OCI-LY7 (cell line): ENCODE measurements around the gene ASH1L. TPM values are rescaled to one million over a fixed set of nuclear protein-coding genes. Genes with fewer than 3 reads are reported as not detected.

ENCODE experiments used
- BruUV-seq: library from RNA; stranded (reverse); fragments of 400-500 nt; replicated peaks from 2 replicates; lab custom pipeline; 2021; lab: Mats Ljungman, UMichigan
- CTCF ChIA-PET: fragments of 300-600 bp; sonication (Branson Sonifier 250); formaldehyde crosslinking; loops from one replicate; lab custom pipeline; 2022; ENCODE audit warnings: antibody characterized with exemption; ENCODE audit not compliant: unreplicated experiment; lab: Charles Lee
- POLR2A ChIA-PET: fragments of 300-600 bp; sonication (Branson Sonifier 250); formaldehyde crosslinking; loops from one replicate; lab custom pipeline; 2022; ENCODE audit warnings: antibody characterized with exemption; lab: Charles Lee
- DNase-seq: peaks from one replicate; pipeline ENCODE4 v3.0.0-alpha.2; 2015; ENCODE audit warnings: low spot score
- H2AFZ ChIP-seq: fragments of 200-600 bp; sonication (generic), shearing (Covaris generic); 2 replicates; pipeline ENCODE4 v1.6.1; 2014; ENCODE audit warnings: mild to moderate bottlenecking, antibody characterized with exemption, low read length, moderate library complexity
- H3K27ac ChIP-seq: fragments of 200-600 bp; sonication (generic); 2 replicates; pipeline ENCODE4 v1.5.1; 2014; ENCODE audit warnings: mixed run types, low read depth, mild to moderate bottlenecking, moderate library complexity, low read length, inconsistent platforms; ENCODE audit not compliant: poor library complexity, severe bottlenecking
- H3K36me3 ChIP-seq: fragments of 200-600 bp; sonication (generic); 2 replicates; pipeline ENCODE4 v1.6.1; 2014; ENCODE audit warnings: mild to moderate bottlenecking, antibody characterized with exemption, low read length, moderate library complexity, mixed read lengths; ENCODE audit not compliant: insufficient read depth
- H3K4me1 ChIP-seq: fragments of 200-600 bp; sonication (generic); 2 replicates; pipeline ENCODE4 v1.5.1; 2014; ENCODE audit warnings: mild to moderate bottlenecking, low read length; ENCODE audit not compliant: insufficient read depth, poor library complexity, severe bottlenecking
- H3K4me2 ChIP-seq: fragments of 200-600 bp; sonication (generic); 2 replicates; pipeline ENCODE4 v1.6.1; 2014; ENCODE audit warnings: mild to moderate bottlenecking, low read length
- H3K4me3 ChIP-seq: fragments of 200-600 bp; sonication (generic); 2 replicates; pipeline ENCODE4 v1.5.1; 2014; ENCODE audit warnings: mild to moderate bottlenecking, low read depth, low read length; ENCODE audit not compliant: poor library complexity, severe bottlenecking
- H3K79me2 ChIP-seq: fragments of 200-600 bp; sonication (generic); 2 replicates; pipeline ENCODE4 v1.6.1; 2016; ENCODE audit warnings: low read depth, mild to moderate bottlenecking, low read length, moderate library complexity, mixed read lengths; ENCODE audit not compliant: insufficient read depth
- H3K9me2 ChIP-seq: fragments of 200-600 bp; sonication (generic); 2 replicates; pipeline ENCODE4 v1.6.1; 2016; ENCODE audit warnings: mild to moderate bottlenecking, low read length, mixed read lengths; ENCODE audit not compliant: insufficient read depth
- H3K9me3 ChIP-seq: fragments of 200-600 bp; sonication (generic); 2 replicates; pipeline ENCODE4 v1.6.1; 2014; ENCODE audit warnings: mild to moderate bottlenecking, mixed run types, low read length, mixed read lengths
- H4K20me1 ChIP-seq: fragments of 200-600 bp; sonication (generic); 2 replicates; pipeline ENCODE4 v1.6.1; 2014; ENCODE audit warnings: mild to moderate bottlenecking, antibody characterized with exemption, low read length, moderate library complexity, mixed read lengths; ENCODE audit not compliant: insufficient read depth
- EZH2phosphoT487 ChIP-seq: fragments of 200-600 bp; sonication (generic); IDR thresholded peaks from 2 replicates; pipeline ENCODE4 v1.6.1; 2018; ENCODE audit warnings: low read depth, borderline replicate concordance, mild to moderate bottlenecking, mixed run types, antibody characterized with exemption, low read length, moderate library complexity, mixed read lengths
- intact Hi-C: fragments of 100-400 bp; cut with micrococcal nuclease; formaldehyde crosslinking; loops from one replicate; pipeline ENCODE4 v1.10.0; 2022; ENCODE audit not compliant: unreplicated experiment
- total RNA-seq, 2 experiments: library from RNA; depleted of rRNA in 1 of 2; stranded (reverse); fragments of >200 nt in 1 of 2; shearing (Covaris generic) in 1 of 2; gene quantifications; 2 replicates each; pipeline ENCODE4 v1.2.3, GENCODE V29; 2014 to 2022
- TF ChIP-seq, protein P1 (sequence below): fragments of 200-600 bp; sonication (generic); conservative IDR thresholded peaks from 2 replicates; pipeline ENCODE4 v1.5.1; 2014; ENCODE audit warnings: mild to moderate bottlenecking, antibody characterized with exemption, low read length, moderate library complexity, mixed read lengths

Gene ASH1L
- total RNA-seq, 2 experiments from 2014 or later: 33.2 to 49.6 TPM

DNA sequence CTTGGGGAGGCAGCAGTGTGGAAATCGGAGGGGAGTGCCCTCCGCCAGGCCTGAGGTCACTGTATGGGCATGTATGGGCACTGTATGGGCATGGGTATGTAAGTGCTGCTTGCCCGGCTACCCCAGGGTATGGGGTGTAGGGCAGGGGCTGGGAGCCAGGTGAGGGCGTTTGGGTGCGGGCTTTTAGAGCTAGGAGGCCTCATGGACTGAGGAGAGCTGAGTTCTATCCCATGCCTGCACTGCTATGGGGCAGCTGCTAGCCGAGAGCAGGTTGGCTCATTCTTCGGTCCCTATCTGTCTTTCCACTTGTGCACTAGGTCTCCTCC lies 266.7 kb downstream of the ASH1L start:
- POLR2A ChIA-PET: no interaction called here

DNA sequence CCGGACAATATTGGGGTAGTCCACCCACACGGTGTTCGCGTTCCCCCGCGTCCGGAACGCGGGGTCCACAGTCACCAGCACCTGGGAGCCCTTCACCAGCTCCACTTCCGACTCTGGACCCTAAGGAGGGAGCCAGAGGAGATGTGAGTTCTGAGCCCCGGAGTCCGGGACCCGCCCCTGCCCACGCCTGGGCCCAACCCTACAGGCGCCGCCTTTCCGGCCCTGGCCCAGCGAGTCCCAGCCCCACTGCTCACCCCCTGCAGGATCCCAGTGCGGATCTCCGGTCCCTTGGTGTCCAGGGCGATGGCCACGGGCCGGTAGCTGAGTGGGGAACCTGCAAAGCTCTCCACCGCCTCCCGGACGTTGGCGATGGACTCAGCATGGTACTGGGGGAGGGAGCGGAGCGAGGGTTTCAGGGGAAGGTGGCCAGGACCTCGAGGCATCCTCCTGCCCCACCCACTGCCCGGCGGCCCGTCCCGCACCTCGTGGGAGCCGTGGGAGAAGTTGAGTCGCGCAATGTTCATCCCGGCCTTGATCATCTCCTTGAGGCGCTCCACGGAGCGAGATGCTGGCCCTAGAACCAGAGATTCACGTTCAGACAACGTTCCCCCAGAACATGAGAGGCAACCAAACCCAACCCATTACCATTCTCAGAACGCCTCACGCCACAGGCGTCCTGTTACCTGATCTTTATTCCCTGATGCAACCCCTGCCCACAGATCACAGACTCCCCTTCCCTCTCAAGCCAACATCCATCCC lies 267.2 kb downstream of the ASH1L start:
- Histone ChIP-seq H3K9me3 (no peaks in the 10 kb centered on the region), H3K36me3 (no peaks in the 10 kb centered on the region), H3K4me3 (no peak overlapping the region), H4K20me1 (no peaks in the 10 kb centered on the region), H3K9me2 (no peaks in the 10 kb centered on the region), H2AFZ (no peak overlapping the region), H3K27ac (no peak overlapping the region), H3K4me2 (no peak overlapping the region), H3K4me1 (peaks cover 17% of the 10 kb centered on the region), H3K79me2 (no peaks in the 10 kb centered on the region)
- no TSS peak for BruUV-seq
- TF ChIP-seq, protein P1, sequence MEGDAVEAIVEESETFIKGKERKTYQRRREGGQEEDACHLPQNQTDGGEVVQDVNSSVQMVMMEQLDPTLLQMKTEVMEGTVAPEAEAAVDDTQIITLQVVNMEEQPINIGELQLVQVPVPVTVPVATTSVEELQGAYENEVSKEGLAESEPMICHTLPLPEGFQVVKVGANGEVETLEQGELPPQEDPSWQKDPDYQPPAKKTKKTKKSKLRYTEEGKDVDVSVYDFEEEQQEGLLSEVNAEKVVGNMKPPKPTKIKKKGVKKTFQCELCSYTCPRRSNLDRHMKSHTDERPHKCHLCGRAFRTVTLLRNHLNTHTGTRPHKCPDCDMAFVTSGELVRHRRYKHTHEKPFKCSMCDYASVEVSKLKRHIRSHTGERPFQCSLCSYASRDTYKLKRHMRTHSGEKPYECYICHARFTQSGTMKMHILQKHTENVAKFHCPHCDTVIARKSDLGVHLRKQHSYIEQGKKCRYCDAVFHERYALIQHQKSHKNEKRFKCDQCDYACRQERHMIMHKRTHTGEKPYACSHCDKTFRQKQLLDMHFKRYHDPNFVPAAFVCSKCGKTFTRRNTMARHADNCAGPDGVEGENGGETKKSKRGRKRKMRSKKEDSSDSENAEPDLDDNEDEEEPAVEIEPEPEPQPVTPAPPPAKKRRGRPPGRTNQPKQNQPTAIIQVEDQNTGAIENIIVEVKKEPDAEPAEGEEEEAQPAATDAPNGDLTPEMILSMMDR: no peak
- no peak for TF ChIP-seq EZH2phosphoT487
- intact Hi-C loops: no loop called here
- POLR2A ChIA-PET: no interaction called here
- DNase-seq: no peak
- CTCF ChIA-PET: no interaction called here

More for the DNA sequence above, 266.7 kb downstream of the ASH1L start:
- no peak for TF ChIP-seq EZH2phosphoT487
- TF ChIP-seq, protein P1: no peak
- Histone ChIP-seq H3K36me3 (no peaks in the 10 kb centered on the region), H4K20me1 (no peaks in the 10 kb centered on the region), H3K4me1 (peaks cover 17% of the 10 kb centered on the region), H3K9me3 (no peaks in the 10 kb centered on the region), H3K79me2 (no peaks in the 10 kb centered on the region), H3K9me2 (no peaks in the 10 kb centered on the region), H3K4me2 (no peak overlapping the region), H3K4me3 (no peak overlapping the region), H2AFZ (no peak overlapping the region), H3K27ac (no peak overlapping the region)
- no peak for DNase-seq
- CTCF ChIA-PET: no interaction called here
- no TSS peak for BruUV-seq
- intact Hi-C loops: no loop called here

DNA sequence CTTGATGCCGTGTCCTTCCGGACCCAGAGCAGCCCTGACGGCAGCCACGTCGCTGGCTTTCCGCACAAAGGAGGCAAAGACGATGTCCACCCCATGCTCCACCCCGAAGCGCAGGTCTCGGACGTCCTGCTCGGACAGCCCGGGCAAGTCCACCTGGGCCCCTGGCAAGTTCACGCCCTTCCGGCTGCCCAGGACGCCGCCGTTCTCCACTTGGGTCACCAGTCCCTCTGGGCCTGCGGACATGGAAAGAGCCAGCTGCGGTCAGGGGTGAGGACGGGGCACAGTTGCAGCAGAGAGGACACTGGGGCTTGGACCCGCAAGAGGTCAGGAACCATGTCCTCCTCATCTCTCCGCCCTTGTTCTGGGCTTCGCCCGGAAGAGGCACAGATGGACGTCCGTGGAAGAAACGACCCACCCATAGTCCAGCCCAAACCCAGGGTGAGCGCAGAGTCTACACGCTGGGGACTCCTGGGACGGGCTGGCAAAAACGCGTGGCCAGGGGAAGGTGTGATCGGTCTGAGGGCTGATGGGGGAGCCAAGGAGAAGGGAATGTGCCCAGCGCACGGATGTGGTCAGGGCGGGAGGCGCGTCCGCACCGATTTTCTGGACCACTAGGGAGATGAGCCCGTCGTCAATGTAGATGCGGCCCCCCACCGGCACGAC lies 268.0 kb downstream of the ASH1L start:
- TF ChIP-seq, protein P1: no peak
- TF ChIP-seq EZH2phosphoT487: no peak
- Histone ChIP-seq H3K36me3 (no peaks in the 10 kb centered on the region), H3K9me3 (no peaks in the 10 kb centered on the region), H3K79me2 (no peaks in the 10 kb centered on the region), H3K4me1 (peaks cover 17% of the 10 kb centered on the region), H3K9me2 (no peaks in the 10 kb centered on the region), H3K4me2 (no peak overlapping the region), H2AFZ (no peak overlapping the region), H3K4me3 (no peak overlapping the region), H4K20me1 (no peaks in the 10 kb centered on the region), H3K27ac (no peak overlapping the region)
- no TSS peak for BruUV-seq
- intact Hi-C loops: no loop called here
- DNase-seq: no peak
- ChIA-PET CTCF (no interaction called here), POLR2A (no interaction called here)
